ENCODE data around the gene PFKFB3.

PFKFB3 gene

DNA sequence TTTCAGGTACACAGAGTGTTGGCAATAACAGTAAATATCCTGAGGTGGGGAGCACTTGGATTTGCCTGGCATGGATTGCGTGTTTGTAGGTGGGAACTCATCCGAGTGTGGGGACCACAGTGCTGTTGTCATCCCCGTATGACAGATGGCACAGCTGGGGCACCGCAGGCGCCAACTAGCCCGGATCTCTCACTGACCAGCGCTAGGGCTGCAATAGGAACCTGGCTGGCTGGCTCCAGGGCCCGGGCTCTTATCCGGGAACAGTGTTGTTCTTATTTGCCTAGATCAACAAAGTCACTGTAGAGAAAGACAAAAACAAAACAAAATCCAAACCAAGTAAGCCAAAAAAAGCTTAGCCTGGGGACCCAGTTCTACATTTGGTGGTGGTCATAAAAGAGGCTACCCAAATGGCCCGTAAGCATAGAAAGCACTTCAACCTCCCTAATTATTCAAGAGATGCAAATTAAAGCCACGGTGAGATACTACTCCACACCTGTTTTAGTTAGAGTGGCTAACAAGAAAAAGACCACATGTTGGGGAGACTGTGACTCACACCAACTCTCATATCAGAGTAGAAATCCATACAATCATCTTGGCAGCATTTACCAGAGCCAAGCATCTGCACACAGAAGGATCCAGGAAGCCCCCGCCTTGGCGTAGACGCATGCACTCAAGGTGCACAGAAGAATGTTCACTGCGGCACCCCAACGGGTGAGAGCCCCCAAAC lies 27.2 kb upstream of the PFKFB3 start:
- Histone ChIP-seq H3K36me3 (ENCODE audit: control insufficient read depth in 2 of 2, insufficient read depth in 1 of 2, low read length in 2 of 2) (no peaks in the 10 kb centered on the region; a peak in 1 of 3 replicates), H3K9me3 (ENCODE audit: control insufficient read depth, insufficient read depth, low read depth, low read length) (no peaks in the 10 kb centered on the region), H3K4me3 (ENCODE audit: low read depth, low read length) (no peak overlapping the region), H3K4me1 (ENCODE audit: control insufficient read depth, insufficient read depth, low read length) (no peaks in the 10 kb centered on the region), H3K27ac (ENCODE audit: extremely low read depth, low read depth, low read length) (no peak overlapping the region)
- TF ChIP-seq HOXA7 (CRISPR knock-in tag; IDR thresholded peaks at IDR 0.05; ENCODE audit: borderline replicate concordance), result no peak
- TF ChIP-seq, protein P1, sequence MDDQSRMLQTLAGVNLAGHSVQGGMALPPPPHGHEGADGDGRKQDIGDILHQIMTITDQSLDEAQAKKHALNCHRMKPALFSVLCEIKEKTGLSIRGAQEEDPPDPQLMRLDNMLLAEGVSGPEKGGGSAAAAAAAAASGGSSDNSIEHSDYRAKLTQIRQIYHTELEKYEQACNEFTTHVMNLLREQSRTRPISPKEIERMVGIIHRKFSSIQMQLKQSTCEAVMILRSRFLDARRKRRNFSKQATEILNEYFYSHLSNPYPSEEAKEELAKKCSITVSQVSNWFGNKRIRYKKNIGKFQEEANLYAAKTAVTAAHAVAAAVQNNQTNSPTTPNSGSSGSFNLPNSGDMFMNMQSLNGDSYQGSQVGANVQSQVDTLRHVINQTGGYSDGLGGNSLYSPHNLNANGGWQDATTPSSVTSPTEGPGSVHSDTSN (CRISPR knock-in tag; IDR thresholded peaks at IDR 0.05), result no peak
- TF ChIP-seq ZFHX2 (tag by site-specific recombination; conservative IDR thresholded peaks at IDR 0.05), result no peak
- TF ChIP-seq ZNF660 (tag by site-specific recombination; IDR thresholded peaks at IDR 0.05), result no peak
- no peak for TF ChIP-seq ZNF354C (tag by site-specific recombination; IDR thresholded peaks at IDR 0.05; ENCODE audit: borderline replicate concordance, low read depth)
- no peak for TF ChIP-seq ZNF239 (tag by site-specific recombination; IDR thresholded peaks at IDR 0.05)
- TF ChIP-seq ZBTB21 (tag by site-specific recombination; IDR thresholded peaks at IDR 0.05), result no peak
- TF ChIP-seq SP3 (tag by site-specific recombination; IDR thresholded peaks at IDR 0.05), result no peak
- TF ChIP-seq ZNF423 (tag by site-specific recombination; IDR thresholded peaks at IDR 0.05), result no peak
- no peak for TF ChIP-seq ZNF114 (tag by site-specific recombination; IDR thresholded peaks at IDR 0.05)
- TF ChIP-seq ZNF366 (tag by site-specific recombination; conservative IDR thresholded peaks at IDR 0.05), result no peak
- TF ChIP-seq, protein P2, sequence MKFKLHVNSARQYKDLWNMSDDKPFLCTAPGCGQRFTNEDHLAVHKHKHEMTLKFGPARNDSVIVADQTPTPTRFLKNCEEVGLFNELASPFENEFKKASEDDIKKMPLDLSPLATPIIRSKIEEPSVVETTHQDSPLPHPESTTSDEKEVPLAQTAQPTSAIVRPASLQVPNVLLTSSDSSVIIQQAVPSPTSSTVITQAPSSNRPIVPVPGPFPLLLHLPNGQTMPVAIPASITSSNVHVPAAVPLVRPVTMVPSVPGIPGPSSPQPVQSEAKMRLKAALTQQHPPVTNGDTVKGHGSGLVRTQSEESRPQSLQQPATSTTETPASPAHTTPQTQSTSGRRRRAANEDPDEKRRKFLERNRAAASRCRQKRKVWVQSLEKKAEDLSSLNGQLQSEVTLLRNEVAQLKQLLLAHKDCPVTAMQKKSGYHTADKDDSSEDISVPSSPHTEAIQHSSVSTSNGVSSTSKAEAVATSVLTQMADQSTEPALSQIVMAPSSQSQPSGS (tag by site-specific recombination; IDR thresholded peaks at IDR 0.05; ENCODE audit: low read depth), result no peak
- no peak for TF ChIP-seq ZNF629 (tag by site-specific recombination; IDR thresholded peaks at IDR 0.05)
- TF ChIP-seq, protein P3, sequence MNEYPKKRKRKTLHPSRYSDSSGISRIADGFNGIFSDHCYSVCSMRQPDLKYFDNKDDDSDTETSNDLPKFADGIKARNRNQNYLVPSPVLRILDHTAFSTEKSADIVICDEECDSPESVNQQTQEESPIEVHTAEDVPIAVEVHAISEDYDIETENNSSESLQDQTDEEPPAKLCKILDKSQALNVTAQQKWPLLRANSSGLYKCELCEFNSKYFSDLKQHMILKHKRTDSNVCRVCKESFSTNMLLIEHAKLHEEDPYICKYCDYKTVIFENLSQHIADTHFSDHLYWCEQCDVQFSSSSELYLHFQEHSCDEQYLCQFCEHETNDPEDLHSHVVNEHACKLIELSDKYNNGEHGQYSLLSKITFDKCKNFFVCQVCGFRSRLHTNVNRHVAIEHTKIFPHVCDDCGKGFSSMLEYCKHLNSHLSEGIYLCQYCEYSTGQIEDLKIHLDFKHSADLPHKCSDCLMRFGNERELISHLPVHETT (tag by site-specific recombination; IDR thresholded peaks at IDR 0.05), result no peak
- no peak for TF ChIP-seq ZNF558 (tag by site-specific recombination; IDR thresholded peaks at IDR 0.05)
- no peak for TF ChIP-seq ZNF843 (tag by site-specific recombination; IDR thresholded peaks at IDR 0.05)
- TF ChIP-seq GLIS2 (tag by site-specific recombination; IDR thresholded peaks at IDR 0.05), result no peak
- POLR2A ChIA-PET, result interaction anchor here (0.6 kb wide), 1 partner anchor 491 kb away, joined by 7 read pairs; no protein-coding TSS in a partner anchor
- CTCF ChIA-PET, result interaction anchor here (0.6 to 1.0 kb wide), 3 partner anchors 39 to 234 kb away, joined by 3 to 4 read pairs (median 3); no protein-coding TSS in a partner anchor

DNA sequence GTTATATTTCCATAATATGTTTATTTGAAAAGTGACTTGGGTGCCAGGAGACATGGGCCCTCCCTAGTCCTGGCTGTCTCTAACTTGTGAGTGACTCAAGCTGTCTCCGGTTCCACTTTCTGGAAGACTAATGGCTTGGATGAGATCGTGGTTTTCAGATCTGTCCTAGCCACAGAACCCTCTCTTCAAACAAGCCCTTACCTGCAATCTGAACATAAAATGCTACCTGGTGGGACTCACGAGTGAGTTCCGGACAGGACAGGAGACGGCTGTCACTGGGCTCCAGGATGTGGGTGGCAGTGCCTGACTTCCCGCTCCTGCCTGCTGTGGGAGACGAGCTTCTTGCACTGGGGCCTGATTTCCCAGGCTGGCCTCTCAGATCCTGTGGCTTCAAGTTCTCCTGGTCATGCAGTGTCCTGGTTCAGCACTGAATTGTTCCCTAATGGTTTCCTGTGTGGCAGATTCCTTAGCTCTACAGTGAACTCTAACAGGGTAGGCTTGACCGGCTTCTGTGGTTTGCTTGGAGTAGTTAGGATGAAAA lies 26.0 kb upstream of the PFKFB3 start:
- H3K27ac ChIP-seq (ENCODE audit: extremely low read depth, low read depth, low read length), result no peak overlapping the region
- ChIA-PET POLR2A (interaction anchor here (1.2 kb wide), 2 partner anchors 13 to 26 kb away, joined by 3 to 4 read pairs; partner anchors contain the start of gene PFKFB3), CTCF (interaction anchor here (0.8 to 1.2 kb wide), 4 partner anchors 14 to 233 kb away, joined by 3 to 4 read pairs (median 4); no protein-coding TSS in a partner anchor)
- no peak overlapping the region for H3K4me3 ChIP-seq (ENCODE audit: low read depth, low read length)
- H3K9me3 ChIP-seq (ENCODE audit: control insufficient read depth, insufficient read depth, low read depth, low read length), result no peaks in the 10 kb centered on the region
- no peaks in the 10 kb centered on the region; a peak in 1 of 3 replicates for H3K36me3 ChIP-seq (ENCODE audit: control insufficient read depth in 2 of 2, insufficient read depth in 1 of 2, low read length in 2 of 2)
- no peaks in the 10 kb centered on the region for H3K4me1 ChIP-seq (ENCODE audit: control insufficient read depth, insufficient read depth, low read length)
- 0 out of 2 replicates have a peak, but pooled peaks have one; percentile 19 for TF ChIP-seq ZBTB17 (tag by site-specific recombination; IDR thresholded peaks at IDR 0.05)
- no peak for TF ChIP-seq ZNF585B (tag by site-specific recombination; IDR thresholded peaks at IDR 0.05)
- no peak for TF ChIP-seq ZNF302 (tag by site-specific recombination; IDR thresholded peaks at IDR 0.05; ENCODE audit: low read depth)
- no peak for TF ChIP-seq ZNF311 (tag by site-specific recombination; IDR thresholded peaks at IDR 0.05; ENCODE audit: borderline replicate concordance)
- peak; percentile 86 for TF ChIP-seq ZNF600 (tag by site-specific recombination; IDR thresholded peaks at IDR 0.05)
